Measurements from ENCODE around the gene DTX3.
A peak's percentile ranks its signal among the peaks of the same experiment; 100 is the strongest.

DTX3 gene

GRCh38 chr12:57603324-57603723 lies 1.3 kb upstream of the DTX3 start:
- ChIA-PET POLR2A (interaction anchor here (0.9 kb wide), 1 partner anchor 23 kb away, joined by 3 read pairs; no protein-coding TSS in a partner anchor), CTCF (interaction anchor here (0.9 to 5.0 kb wide), 4 partner anchors 10 to 23 kb away, joined by 3 to 35 read pairs (median 12); no protein-coding TSS in a partner anchor)
- no peak overlapping the region for H3K4me3 ChIP-seq (ENCODE audit: low read depth, low read length)
- TF ChIP-seq CTCF (IDR thresholded peaks at IDR 0.05; ENCODE audit: insufficient read depth, low read length, missing control alignments), result no peak
- DNase-seq (ENCODE audit: low read depth, low spot score), result no peak

- POLR2A ChIA-PET, result interaction anchor here (0.9 kb wide), 1 partner anchor 23 kb away, joined by 3 read pairs; no protein-coding TSS in a partner anchor
- no peak for TF ChIP-seq CTCF (IDR thresholded peaks at IDR 0.05; ENCODE audit: insufficient read depth, low read length, missing control alignments)
- peak overlapping the region; percentile 71 for H3K4me3 ChIP-seq (ENCODE audit: low read depth, low read length)
- CTCF ChIA-PET, result interaction anchor here (1.7 to 5.0 kb wide), 4 partner anchors 11 to 29 kb away, joined by 5 to 35 read pairs (median 12); partner anchors contain the start of gene B4GALNT1
- DNase-seq (ENCODE audit: low read depth, low spot score), result no peak
These were observed 690 bp upstream of the DTX3 start for GRCh38 chr12:57603815-57604453.

GRCh38 chr12:57604992-57605810 lies 577 bp downstream of the DTX3 start:
- no peak for TF ChIP-seq CTCF (IDR thresholded peaks at IDR 0.05; ENCODE audit: insufficient read depth, low read length, missing control alignments)
- CTCF ChIA-PET, result interaction anchor here (0.8 to 5.0 kb wide), 7 partner anchors 9 to 28 kb away, joined by 3 to 35 read pairs (median 5); partner anchors contain the start of gene B4GALNT1
- POLR2A ChIA-PET, result interaction anchor here (1.2 kb wide), 1 partner anchor 9 kb away, joined by 4 read pairs; no protein-coding TSS in a partner anchor
- peak overlapping the region; percentile 71 for H3K4me3 ChIP-seq (ENCODE audit: low read depth, low read length)
- no peak for DNase-seq (ENCODE audit: low read depth, low spot score)

- peak overlapping the region; percentile 71 for H3K4me3 ChIP-seq (ENCODE audit: low read depth, low read length)
- ChIA-PET CTCF (interaction anchor here (0.8 to 5.0 kb wide), 8 partner anchors 8 to 27 kb away, joined by 3 to 35 read pairs (median 5); partner anchors contain the start of gene B4GALNT1), POLR2A (interaction anchor here (1.2 kb wide), 1 partner anchor 9 kb away, joined by 4 read pairs; no protein-coding TSS in a partner anchor)
- DNase-seq (ENCODE audit: low read depth, low spot score), result no peak
- TF ChIP-seq CTCF (IDR thresholded peaks at IDR 0.05; ENCODE audit: insufficient read depth, low read length, missing control alignments), result no peak
These were observed 1.2 kb downstream of the DTX3 start for GRCh38 chr12:57605811-57606311.

GRCh38 chr12:57606399-57606798 lies 1.8 kb downstream of the DTX3 start:
- ChIA-PET POLR2A (no interaction called here), CTCF (interaction anchor here (1.1 to 5.0 kb wide), 5 partner anchors 14 to 27 kb away, joined by 3 to 35 read pairs (median 5); partner anchors contain the start of gene B4GALNT1)
- no peak for TF ChIP-seq CTCF (IDR thresholded peaks at IDR 0.05; ENCODE audit: insufficient read depth, low read length, missing control alignments)
- H3K4me3 ChIP-seq (ENCODE audit: low read depth, low read length), result no peak overlapping the region
- DNase-seq (ENCODE audit: low read depth, low spot score), result no peak

All from AG04449 (cell line).